Thyroid gland (tissue), 4 donors: ENCODE data around the gene TAX1BP3. TPM values are rescaled to one million over a fixed set of nuclear protein-coding genes. Genes with fewer than 3 reads are reported as not detected.

Experiments used
- DNase-seq, 2 donors: peaks; one replicate each; pipeline ENCODE4 v3.0.0-alpha.2; 2019
- H3K27ac ChIP-seq, 3 donors: fragments of 200-600 bp; sonication (generic); 1 replicate in 2 of 3; 2 replicates in 1 of 3; pipeline ENCODE4 v1.5.1; 2016 to 2019; ENCODE audit warnings: mild to moderate bottlenecking in 1 of 3, moderate library complexity in 1 of 3
- H3K27me3 ChIP-seq: fragments of 200-600 bp; sonication (generic); one replicate; pipeline ENCODE4 v1.5.1; 2019
- H3K36me3 ChIP-seq, 2 donors: fragments of 200-600 bp; sonication (generic); one replicate each; pipeline ENCODE4 v1.5.1; 2016 to 2019
- H3K4me1 ChIP-seq, 2 donors: fragments of 200-600 bp; sonication (generic); one replicate each; pipeline ENCODE4 v1.5.1; 2017 to 2019
- H3K4me3 ChIP-seq, 3 donors: fragments of 200-600 bp; sonication (generic); replicated peaks in 1 of 3; 1 replicate in 2 of 3; 2 replicates in 1 of 3; pipeline ENCODE4 v1.5.1; 2016; ENCODE audit warnings: mild to moderate bottlenecking in 1 of 3
- H3K9me3 ChIP-seq: fragments of 200-600 bp; sonication (generic); one replicate; pipeline ENCODE4 v1.5.1; 2017
- POLR2A ChIP-seq, 2 donors: fragments of 450-650 bp; IDR thresholded peaks; one replicate each; pipeline ENCODE4 v1.6.1; 2017; ENCODE audit warnings: antibody characterized with exemption in 2 of 2, mild to moderate bottlenecking in 2 of 2, moderate library complexity in 1 of 2
- WGBS, 2 donors: methylation state at CpG; one replicate each; pipeline ENCODE4 v1.1.5; 2017; 5-methylcytosine and 5-hydroxymethylcytosine counted together
- intact Hi-C: fragments of 100-400 bp; cut with DNase I; formaldehyde crosslinking; loops from one replicate; pipeline ENCODE4 v1.15.1; 2023
- total RNA-seq, 4 donors: library from RNA; depleted of rRNA; stranded (reverse); fragments of >200 nt; gene quantifications; one replicate each; pipeline ENCODE4 v1.2.3, GENCODE V29; 2016
- TF ChIP-seq, protein P1 (sequence below), 6 experiments: fragments of 200-600 bp in 3 of 6; fragments of 450-650 bp in 3 of 6; sonication (generic) in 3 of 6; IDR thresholded peaks; one replicate each; pipeline ENCODE4 v1.5.1; 2016 to 2019; ENCODE audit warnings: antibody characterized with exemption in 6 of 6, mild to moderate bottlenecking in 2 of 6, inconsistent platforms in 1 of 6, moderate library complexity in 1 of 6

The TAX1BP3 gene
- total RNA-seq, 4 donors from 2014 or later, result 62.9 to 151 (median 120) TPM

DNA sequence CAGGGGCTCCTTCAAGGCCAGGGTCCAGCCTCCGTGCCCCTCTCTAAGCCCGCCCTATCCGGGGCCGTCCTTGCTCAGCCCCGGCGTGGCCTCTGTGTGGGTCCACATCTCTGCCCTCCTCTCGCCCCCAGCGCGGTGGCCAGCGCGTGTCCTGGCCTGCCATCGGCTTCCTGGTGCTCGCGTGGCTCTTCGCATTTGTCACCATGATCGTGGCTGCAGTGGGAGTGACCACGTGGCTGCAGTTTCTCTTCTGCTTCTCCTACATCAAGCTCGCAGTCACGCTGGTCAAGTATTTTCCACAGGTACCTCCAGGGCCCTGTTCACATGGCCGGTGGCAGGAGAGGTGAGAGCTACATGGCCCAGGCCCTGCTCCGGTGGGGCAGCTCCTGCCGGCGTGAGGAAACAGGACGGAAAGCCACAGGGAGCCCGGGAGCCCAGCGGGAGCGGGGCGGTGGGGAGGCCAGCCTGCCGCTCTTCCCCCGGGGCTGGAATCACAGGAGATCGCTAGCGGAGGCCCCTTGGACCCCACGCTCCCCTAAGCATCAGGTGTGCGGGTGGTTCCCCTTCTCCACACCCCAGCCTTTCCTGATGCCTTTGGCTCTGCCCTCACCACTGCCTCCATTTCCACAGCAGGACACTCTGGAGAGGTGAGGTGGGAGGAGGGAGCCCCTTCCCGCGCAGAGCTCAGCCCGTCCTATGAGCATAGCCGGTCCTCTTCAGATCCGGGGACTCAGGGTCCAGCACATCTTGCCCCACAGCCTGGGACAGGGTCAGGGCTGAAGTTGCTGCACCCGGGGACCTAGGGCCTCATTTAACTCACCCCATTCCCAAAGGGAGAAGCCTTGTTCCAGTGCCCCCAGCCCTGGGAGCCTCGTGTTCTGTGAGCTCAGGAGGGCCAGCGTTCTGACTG is 10.2 kb downstream of the TAX1BP3 start:
- no peaks in the 10 kb centered on the region for H3K27me3 ChIP-seq
- no peak overlapping the region for H3K27ac ChIP-seq
- H3K36me3 ChIP-seq, result peaks cover under 1 to 3% of the 10 kb centered on the region in 2 donors

DNA sequence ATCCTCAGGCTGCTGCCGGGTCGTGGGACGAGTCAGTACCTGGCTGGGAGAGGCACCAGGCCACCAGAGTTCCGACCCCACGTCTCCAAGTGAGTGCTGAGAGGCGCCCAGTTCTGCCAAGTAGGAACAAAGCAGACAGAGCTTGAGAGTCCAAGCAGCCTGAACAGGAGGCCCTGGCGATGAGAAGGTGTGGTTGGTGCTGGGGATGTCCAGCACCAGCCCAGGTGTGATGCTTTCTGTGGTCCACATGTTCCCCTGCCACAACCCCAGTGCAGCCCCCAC is 10.8 kb downstream of the TAX1BP3 start:
- intact Hi-C loops, result no loop called here
- no peaks in the 10 kb centered on the region for H3K9me3 ChIP-seq
- H3K27ac ChIP-seq, result no peak overlapping the region
- WGBS, 2 donors, result 77 to 78% methylated on average over 6 to 7 of the region's 7 CpGs
- no peak for DNase-seq
- TF ChIP-seq POLR2A (IDR thresholded peaks at IDR 0.05), result no peak
- TF ChIP-seq, protein P1, sequence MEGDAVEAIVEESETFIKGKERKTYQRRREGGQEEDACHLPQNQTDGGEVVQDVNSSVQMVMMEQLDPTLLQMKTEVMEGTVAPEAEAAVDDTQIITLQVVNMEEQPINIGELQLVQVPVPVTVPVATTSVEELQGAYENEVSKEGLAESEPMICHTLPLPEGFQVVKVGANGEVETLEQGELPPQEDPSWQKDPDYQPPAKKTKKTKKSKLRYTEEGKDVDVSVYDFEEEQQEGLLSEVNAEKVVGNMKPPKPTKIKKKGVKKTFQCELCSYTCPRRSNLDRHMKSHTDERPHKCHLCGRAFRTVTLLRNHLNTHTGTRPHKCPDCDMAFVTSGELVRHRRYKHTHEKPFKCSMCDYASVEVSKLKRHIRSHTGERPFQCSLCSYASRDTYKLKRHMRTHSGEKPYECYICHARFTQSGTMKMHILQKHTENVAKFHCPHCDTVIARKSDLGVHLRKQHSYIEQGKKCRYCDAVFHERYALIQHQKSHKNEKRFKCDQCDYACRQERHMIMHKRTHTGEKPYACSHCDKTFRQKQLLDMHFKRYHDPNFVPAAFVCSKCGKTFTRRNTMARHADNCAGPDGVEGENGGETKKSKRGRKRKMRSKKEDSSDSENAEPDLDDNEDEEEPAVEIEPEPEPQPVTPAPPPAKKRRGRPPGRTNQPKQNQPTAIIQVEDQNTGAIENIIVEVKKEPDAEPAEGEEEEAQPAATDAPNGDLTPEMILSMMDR (IDR thresholded peaks at IDR 0.05), result no peak
- peaks cover 0 to 11% of the 10 kb centered on the region in 2 donors for H3K4me1 ChIP-seq
- H3K36me3 ChIP-seq, result no peaks in the 10 kb centered on the region
- H3K27me3 ChIP-seq, result no peaks in the 10 kb centered on the region
- H3K4me3 ChIP-seq, result no peak overlapping the region

More for the DNA sequence above, 10.2 kb downstream of the TAX1BP3 start:
- peaks cover 0 to 11% of the 10 kb centered on the region in 2 donors for H3K4me1 ChIP-seq
- WGBS, 2 donors, result 88 to 92% methylated on average over 36 to 37 of the region's 42 CpGs
- intact Hi-C loops, result no loop called here
- H3K4me3 ChIP-seq, result no peak overlapping the region
- no peak for DNase-seq
- no peak for TF ChIP-seq POLR2A (IDR thresholded peaks at IDR 0.05)
- TF ChIP-seq, protein P1 (IDR thresholded peaks at IDR 0.05), result no peak
- H3K9me3 ChIP-seq, result no peaks in the 10 kb centered on the region

DNA sequence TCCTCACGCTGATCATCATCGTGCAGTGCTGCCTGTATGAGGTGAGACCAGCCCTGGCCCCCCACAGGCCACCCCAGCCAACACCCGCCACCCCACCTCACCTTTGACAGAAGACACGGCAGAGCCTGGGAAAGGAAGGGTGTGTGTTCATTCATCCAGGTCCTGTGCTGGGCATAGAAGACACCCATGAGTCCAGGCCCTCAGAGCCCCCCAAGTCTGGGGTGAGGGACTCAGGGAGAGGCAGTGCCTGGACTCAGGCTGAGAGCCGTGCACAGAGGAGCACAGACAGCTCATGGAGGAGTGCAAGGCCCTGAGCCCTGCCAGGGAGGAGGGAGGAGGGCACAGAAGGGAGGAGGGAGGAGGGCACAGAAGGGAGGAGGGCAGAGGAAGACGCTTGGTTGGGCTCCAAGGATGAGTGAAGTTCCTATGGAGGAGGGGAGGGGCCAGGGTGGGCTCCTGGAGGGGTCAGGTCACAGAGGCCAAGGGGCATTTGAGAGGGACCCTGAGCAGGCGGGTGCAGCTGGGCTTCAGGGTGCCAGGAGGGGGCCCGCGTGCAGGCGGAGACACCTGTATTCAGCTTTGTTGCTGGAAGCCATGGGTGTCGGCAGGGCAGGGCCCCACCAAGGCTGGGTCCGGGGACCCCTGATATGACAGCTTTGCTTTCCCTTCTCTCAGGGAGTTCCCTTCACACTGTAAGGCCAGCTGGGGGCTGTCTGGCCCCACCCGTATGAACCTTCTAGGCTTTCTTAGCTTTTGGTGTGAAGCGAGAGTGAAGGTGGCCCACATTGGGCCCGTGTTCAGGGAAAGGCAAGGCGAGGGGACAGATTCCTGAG is 11.4 kb downstream of the TAX1BP3 start:
- Histone ChIP-seq H3K27ac (no peak overlapping the region), H3K27me3 (no peaks in the 10 kb centered on the region), H3K4me1 (peaks cover 0 to 11% of the 10 kb centered on the region in 2 donors), H3K9me3 (no peaks in the 10 kb centered on the region), H3K36me3 (no peaks in the 10 kb centered on the region), H3K4me3 (no peak overlapping the region)
- 84 to 86% methylated on average over 16 of the region's 16 CpGs for WGBS, 2 donors
- intact Hi-C loops, result no loop called here
- TF ChIP-seq, protein P1 (IDR thresholded peaks at IDR 0.05), result no peak
- no peak for TF ChIP-seq POLR2A (IDR thresholded peaks at IDR 0.05)
- DNase-seq, result no peak

DNA sequence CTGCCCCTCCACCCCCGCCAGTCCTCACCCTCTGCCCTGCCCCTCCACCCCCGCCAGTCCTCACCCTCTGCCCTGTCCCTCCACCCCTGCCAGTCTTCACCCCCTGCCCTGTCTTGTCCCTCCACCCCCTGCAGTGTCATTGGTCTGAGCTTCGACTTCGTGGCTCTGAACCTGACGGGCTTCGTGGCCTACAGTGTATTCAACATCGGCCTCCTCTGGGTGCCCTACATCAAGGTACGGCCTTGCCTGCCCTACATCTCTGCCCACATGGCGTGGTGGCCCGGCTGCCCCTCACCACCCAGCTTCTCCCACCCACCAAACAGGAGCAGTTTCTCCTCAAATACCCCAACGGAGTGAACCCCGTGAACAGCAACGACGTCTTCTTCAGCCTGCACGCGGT is 12.0 kb downstream of the TAX1BP3 start:
- Histone ChIP-seq H3K4me3 (no peak overlapping the region), H3K36me3 (no peaks in the 10 kb centered on the region), H3K27me3 (no peaks in the 10 kb centered on the region), H3K27ac (no peak overlapping the region), H3K9me3 (no peaks in the 10 kb centered on the region), H3K4me1 (peaks cover 0 to 11% of the 10 kb centered on the region in 2 donors)
- WGBS, 2 donors, result 88 to 89% methylated on average over 14 of the region's 16 CpGs
- no peak for TF ChIP-seq POLR2A (IDR thresholded peaks at IDR 0.05)
- DNase-seq, result no peak
- intact Hi-C loops, result no loop called here

DNA sequence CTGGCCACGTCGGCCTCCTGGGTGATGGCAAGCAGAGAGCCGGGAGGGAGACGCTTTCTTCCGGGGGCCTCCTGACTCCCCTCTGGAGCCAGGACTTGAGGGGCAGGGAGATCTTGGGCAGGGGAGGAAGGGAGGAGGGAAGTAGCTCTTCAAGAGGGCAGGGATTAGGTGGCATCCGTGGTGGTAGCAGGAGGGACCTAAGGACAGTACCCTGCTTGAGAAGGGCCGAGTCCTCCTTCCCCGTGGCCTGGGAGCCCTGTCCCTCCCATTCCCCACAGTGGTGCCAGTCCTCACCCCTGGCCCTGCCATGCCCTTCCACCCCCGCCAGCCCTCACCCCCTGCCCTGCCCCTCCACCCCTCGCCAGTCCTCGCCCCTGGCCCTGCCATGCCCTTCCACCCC is 12.6 kb downstream of the TAX1BP3 start:
- Histone ChIP-seq H3K27me3 (no peaks in the 10 kb centered on the region), H3K27ac (no peak overlapping the region), H3K36me3 (no peaks in the 10 kb centered on the region), H3K4me3 (no peak overlapping the region), H3K4me1 (peaks cover 0 to 11% of the 10 kb centered on the region in 2 donors), H3K9me3 (no peaks in the 10 kb centered on the region)
- intact Hi-C loops, result no loop called here
- 81 to 92% methylated on average over 11 of the region's 11 CpGs for WGBS, 2 donors
- no peak for DNase-seq
- TF ChIP-seq POLR2A (IDR thresholded peaks at IDR 0.05), result no peak
- TF ChIP-seq, protein P1 (IDR thresholded peaks at IDR 0.05), result no peak
